GM21786 (cell line): ENCODE data around the gene CNOT2.
A peak's percentile ranks its signal among the peaks of the same experiment; 100 is the strongest.
"Not testable (repeated sequence)": the region's sequence is repeated elsewhere in the genome, so short reads cannot be mapped to it uniquely, and the experiment has no call there.

ENCODE experiments used
- ATAC-seq: cut with Tn5 transposase; IDR thresholded peaks from one replicate; pipeline ENCODE4 v1.9.1; 2021; ENCODE audit not compliant: unreplicated experiment

Gene CNOT2

DNA sequence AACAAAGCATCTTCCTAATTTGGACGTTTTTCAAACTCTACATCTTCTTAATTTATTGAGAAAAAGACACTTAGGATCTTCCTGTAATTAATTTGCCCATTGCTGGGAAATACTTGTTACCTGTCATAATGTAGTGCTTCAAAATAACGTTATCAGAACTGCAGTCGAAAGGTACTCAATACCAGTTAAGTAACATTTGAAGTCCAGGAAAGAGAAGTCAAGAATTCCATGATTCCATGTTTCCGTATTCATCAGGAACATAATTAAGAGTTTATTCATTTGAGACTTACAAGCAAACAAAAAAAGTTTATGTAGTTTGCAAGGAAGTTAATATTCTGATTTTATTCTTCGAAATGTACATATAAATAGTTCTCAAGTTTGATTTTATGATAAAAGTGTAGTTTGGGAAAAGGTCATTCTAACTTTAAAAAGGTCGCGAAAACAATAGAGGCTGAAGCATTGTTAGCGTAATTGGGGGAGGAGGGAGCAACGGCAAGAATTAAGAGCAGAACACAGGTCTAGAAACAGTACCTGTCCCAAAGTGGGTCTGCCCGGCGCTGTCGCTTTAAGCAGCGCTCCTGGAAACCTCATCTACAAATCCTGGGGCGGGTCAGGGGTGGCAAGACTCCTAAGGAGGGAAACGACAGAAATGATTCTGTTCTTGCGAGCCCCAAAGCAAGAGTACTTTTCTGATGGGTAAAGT lies 121.6 kb downstream of the CNOT2 start:
- no peak for ATAC-seq

DNA sequence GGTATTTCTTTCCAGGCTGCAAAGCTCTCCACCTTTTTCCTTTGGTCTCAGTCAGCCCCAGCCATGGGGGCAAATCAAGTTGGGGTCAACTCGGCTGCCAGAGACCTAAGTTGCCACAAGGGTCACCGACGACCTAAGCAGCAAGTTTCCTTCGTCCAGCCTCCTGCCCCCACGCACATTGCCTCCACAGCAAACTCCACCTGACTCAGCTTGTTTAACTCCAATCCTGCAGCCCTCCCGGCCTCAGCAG lies 122.1 kb downstream of the CNOT2 start:
- ATAC-seq = no peak

GRCh38 chr12:70365648-70366518 lies 122.7 kb downstream of the CNOT2 start, which contains the start of gene KCNMB4:
Gene KCNMB4, plus strand, starts transcription at chr12:70366290. Its CDS starts 445 bp downstream, at chr12:70366735.
- peak; percentile 84 for ATAC-seq

GRCh38 chr12:70366581-70367257 lies 123.5 kb downstream of the CNOT2 start:
- ATAC-seq = peak; percentile 26

DNA sequence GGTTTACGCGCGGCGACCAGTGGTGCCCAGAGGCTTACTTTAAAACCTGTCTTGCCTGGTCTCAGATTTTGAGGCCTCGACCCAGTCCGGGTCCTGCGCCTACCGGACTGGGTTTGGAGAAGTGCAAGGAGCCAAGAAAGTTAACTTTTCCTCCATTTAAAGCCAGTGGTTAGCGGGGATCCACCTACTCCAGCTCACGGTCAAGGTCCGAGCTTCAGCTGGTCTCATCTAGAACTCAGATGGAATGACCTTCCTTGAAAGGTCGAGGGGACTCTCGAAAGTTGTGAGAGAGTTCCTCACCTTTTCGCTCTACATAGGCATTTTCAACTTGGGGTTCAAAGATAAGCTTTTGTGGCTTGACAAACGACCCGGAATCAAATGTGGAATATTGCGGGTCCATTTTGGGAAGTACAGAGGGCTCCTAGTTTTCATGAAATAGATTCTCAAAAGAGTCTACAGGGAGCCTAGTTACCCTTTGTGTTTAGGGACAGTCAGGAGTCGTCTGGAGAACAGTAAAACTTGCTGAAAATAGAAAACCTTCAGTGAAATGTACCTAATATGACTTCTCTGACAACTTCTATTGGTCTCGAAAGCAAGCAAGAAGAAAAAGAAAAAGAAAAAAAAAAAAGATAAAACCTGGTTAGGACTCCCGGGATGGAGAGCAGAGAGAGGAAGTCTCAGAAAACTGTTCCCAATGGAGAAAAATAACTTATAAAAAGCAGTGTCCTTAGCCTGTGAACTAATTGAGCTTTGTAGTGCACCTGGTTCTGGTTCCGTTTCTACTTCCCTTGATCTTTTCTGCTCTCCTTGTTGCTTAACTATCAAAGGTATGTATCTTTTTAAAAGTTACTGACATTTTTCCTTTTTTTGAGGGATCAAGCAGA lies 124.3 kb downstream of the CNOT2 start:
- no peak for ATAC-seq

DNA sequence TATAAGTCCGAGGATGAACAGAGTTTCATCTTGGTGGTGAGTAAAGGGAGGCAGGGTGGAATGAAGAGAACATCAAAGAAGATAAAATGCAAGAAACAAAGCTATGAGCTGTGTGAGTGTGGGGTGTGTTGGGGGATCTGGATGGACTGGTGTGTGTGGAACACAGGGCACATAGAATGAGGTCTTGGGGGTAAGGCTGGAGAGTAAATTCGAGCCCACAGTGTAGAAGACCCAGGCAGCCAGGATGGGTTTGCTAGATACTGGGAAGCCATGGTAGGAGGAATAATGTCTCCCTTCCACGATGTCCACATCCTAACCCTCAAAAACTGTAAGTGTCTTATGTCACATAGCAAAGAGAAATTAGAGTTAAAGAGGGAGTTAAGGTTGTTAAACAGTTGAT lies 129.6 kb downstream of the CNOT2 start:
- ATAC-seq = no peak

GRCh38 chr12:70379846-70380245 lies 136.6 kb downstream of the CNOT2 start:
- no peak for ATAC-seq

- ATAC-seq = no peak
These were observed 140.3 kb downstream of the CNOT2 start for GRCh38 chr12:70383484-70383883.

DNA sequence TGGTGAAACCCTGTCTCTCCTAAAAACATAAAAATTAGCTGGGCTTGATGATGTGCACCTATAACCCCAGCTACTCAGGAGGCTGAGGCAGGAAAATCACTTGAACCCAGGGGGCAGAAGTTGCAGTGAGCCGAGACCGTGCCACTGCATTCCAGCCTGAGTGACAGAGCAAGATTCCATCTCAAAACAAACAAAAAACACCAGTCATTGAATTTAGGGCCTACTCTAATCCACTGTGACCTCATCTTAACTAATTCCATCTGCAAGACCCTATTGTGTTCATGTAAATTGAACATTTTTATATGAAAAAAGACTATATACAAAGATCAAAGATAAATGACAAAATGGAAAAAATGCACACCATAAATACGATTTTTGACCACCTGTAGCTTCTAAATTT lies 140.7 kb downstream of the CNOT2 start:
- no peak for ATAC-seq

DNA sequence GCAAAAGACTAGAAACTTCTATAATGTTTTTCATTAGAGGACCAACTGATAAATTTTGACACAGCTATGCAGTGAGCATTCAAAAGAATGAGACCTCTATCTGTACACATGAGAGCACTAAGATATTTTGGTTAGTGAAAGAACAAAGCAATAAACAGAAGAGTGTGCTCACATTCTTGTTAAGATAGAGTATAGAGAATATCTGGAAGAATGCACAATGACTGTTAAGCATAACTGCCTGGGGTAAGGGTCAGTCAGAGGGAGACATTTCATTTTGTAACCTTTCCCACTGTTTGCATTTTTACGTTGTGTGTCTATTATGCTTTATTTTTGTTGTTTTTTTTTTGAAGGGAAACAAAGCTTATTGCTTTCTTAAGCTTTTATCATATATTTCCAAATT lies 143.5 kb downstream of the CNOT2 start:
- no peak for ATAC-seq

GRCh38 chr12:70389678-70390077 lies 146.4 kb downstream of the CNOT2 start:
- ATAC-seq = no peak

DNA sequence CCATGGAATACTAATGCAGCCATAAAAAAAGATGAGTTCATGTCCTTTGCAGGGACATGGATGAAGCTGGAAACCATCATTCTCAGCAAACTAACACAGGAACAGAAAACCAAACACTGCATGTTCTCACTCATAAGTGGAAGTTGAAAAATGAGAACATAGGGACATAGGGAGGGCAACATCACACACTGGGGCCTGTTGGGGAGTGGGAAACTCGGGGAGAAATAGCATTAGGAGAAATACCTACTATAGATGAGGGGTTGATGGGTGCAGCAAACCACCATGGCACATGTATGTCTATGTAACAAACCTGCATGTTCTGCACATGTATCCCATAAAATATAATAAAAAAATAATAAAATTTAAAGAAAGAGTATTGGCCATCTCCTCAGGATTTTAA lies 149.4 kb downstream of the CNOT2 start:
- not testable (repeated sequence) for ATAC-seq

DNA sequence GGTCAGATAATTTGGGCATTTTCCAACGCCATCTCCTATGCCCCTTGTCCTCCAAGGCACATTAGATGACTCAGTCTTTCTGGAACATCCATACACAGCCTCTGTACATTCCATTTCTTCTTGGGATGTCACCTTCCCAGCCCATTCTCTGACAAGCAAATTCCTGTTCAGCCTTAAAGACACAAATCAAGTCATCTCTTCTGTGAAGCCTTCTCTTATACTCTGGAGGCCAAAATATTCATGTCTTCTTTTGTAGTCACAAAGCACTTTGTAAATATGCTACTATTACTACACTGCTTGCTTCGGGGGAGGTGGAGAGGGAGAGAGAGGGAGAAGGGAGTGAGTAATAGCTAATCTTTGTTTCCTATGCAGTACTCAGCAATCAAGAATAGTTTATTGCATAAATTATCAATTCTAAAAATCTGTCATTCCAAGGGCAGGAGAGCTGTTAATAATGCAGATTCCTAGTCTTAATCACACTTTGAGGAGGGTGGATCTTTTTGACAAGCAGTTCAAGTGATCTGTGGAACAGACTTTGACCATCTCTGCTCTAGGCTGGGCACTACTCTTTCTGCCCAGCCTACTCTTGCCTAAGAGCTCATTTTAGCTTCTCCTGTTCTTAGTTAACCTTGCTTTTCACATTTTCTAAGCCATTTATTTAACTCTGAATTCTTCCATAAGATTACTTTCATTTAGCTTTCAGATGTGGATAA lies 150.7 kb downstream of the CNOT2 start:
- ATAC-seq = no peak

DNA sequence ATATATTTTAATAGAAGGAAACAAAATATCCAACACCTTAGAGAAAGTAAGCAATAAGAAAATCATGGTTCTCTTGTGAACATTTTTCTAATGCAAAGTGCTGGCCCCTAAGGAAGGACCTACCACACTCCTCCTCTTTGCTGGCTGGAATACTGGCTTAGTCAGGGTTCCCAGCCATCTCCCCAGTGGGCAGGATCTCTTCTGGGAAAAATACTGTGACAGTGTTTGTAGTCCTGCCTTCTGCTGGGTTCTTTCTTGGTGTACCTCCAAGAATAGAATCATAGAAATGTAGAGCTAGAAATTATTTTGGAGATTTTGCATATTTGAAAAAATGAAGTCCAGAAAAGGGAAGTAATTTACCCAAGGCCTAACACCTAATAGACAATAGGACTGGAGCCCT lies 154.8 kb downstream of the CNOT2 start:
- no peak for ATAC-seq

DNA sequence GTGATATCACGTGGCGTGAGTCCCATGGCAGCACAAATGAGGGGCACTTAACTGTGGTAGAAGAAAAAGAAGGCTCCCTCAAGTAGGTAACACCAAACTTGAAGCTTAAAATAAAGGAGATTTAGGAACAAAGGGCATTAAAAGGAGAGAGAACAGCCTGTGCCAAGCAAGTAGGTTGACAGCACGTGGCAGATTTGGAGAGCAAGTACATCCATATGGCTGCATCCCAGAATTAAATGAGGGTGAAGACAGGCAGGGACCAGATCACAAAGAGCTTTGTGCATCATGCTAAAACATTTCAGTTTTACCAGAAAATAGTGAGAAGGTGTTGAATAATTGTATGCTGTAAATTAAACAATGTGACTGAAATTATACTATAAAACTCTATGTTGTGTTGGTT lies 155.6 kb downstream of the CNOT2 start:
- no peak for ATAC-seq

DNA sequence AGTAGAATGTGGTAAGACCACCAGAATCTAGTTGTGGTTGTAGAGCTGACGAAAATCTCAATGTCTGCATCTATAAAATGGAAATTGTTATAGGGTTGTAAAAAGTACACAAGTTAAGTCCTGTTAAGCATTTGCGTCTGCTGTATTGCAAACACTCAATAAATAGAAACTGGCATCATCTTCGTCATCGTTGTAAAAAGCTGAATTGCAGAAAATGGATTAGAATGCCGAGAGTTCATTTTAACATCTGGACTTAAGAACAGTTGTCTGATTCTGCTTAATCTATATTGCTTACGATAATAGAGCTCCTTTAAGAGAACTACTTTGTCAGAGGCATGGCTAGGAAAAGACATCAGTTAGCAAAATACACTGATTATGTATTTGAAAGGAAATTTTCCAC lies 156.1 kb downstream of the CNOT2 start:
- ATAC-seq = no peak

DNA sequence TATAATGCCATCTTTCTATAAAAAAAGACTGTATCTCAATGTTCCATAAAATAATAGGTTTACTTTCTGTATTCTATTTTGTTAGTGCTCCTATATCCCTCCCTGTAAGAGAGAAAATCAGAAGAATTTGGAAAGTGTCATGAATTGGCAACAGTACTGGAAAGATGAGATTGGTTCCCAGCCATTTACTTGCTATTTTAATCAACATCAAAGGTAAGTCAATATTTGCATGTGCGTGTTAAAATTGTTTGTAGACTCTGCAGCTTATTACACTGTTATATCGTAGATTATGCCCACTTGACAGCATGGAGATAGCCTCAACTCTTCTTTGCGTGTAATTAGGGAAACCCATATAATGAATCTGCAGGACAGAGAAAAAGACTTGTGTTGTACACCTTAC lies 156.9 kb downstream of the CNOT2 start:
- ATAC-seq = no peak

- ATAC-seq = no peak
These were observed 159.4 kb downstream of the CNOT2 start for GRCh38 chr12:70402597-70402996.

GRCh38 chr12:70403826-70404225 lies 160.6 kb downstream of the CNOT2 start:
- ATAC-seq = no peak
